GM23338 (cell line): ENCODE results near the gene FAM47E. TPM values are rescaled to one million over a fixed set of nuclear protein-coding genes. Genes with fewer than 3 reads are reported as not detected.

ENCODE experiments used
- ATAC-seq: fragments of 200-7000 bp; cut with Tn5 transposase; 3 replicates; pipeline ENCODE4 v1.9.1; 2020
- DNase-seq: peaks from one replicate; pipeline ENCODE4 v3.0.0-alpha.2; 2015; ENCODE audit warnings: low spot score
- H2AFZ ChIP-seq: fragments of 200-600 bp; sonication (generic); 2 replicates; pipeline ENCODE4 v1.8.0; 2016; ENCODE audit warnings: antibody characterized with exemption, mild to moderate bottlenecking, moderate library complexity
- H3F3A ChIP-seq: fragments of 200-600 bp; sonication (generic); replicated peaks from 2 replicates; pipeline ENCODE4 v1.8.0; 2017; ENCODE audit warnings: antibody characterized with exemption, mixed run types, low read depth
- H3K27ac ChIP-seq: fragments of 200-600 bp; sonication (generic); 2 replicates; pipeline ENCODE4 v1.6.1; 2016; ENCODE audit warnings: low read depth
- H3K27me3 ChIP-seq: fragments of 200-600 bp; sonication (generic); 2 replicates; pipeline ENCODE4 v1.8.0; 2016; ENCODE audit warnings: mild to moderate bottlenecking, mixed run types, moderate library complexity; ENCODE audit not compliant: insufficient read depth
- H3K36me3 ChIP-seq: fragments of 200-600 bp; sonication (generic); 2 replicates; pipeline ENCODE4 v1.8.0; 2016; ENCODE audit warnings: mild to moderate bottlenecking; ENCODE audit not compliant: insufficient read depth
- H3K4me1 ChIP-seq: fragments of 200-600 bp; sonication (generic); 2 replicates; pipeline ENCODE4 v1.8.0; 2016; ENCODE audit warnings: mild to moderate bottlenecking, moderate library complexity; ENCODE audit not compliant: insufficient read depth
- H3K4me2 ChIP-seq: fragments of 200-600 bp; sonication (generic); 2 replicates; pipeline ENCODE4 v1.7.1; 2017; ENCODE audit warnings: mixed run types
- H3K4me3 ChIP-seq: fragments of 200-600 bp; sonication (generic); 2 replicates; pipeline ENCODE4 v1.6.1; 2016; ENCODE audit warnings: mixed run types
- H3K79me2 ChIP-seq: fragments of 200-600 bp; sonication (generic); replicated peaks from 2 replicates; pipeline ENCODE4 v1.8.0; 2017; ENCODE audit warnings: mild to moderate bottlenecking; ENCODE audit not compliant: insufficient read depth
- H3K9me2 ChIP-seq: fragments of 200-600 bp; sonication (generic); 2 replicates; pipeline ENCODE4 v1.8.0; 2017; ENCODE audit not compliant: insufficient read depth
- H4K20me1 ChIP-seq: fragments of 200-600 bp; sonication (generic); replicated peaks from 2 replicates; pipeline ENCODE4 v1.8.0; 2017; ENCODE audit warnings: mild to moderate bottlenecking; ENCODE audit not compliant: insufficient read depth
- H3K27ac Mint-ChIP-seq: 2 replicates; pipeline ENCODE4 v1.8.0; 2020; ENCODE audit warnings: inconsistent platforms, mild to moderate bottlenecking, moderate library complexity, mixed read lengths
- H3K27me3 Mint-ChIP-seq: 3 replicates; pipeline ENCODE4 v1.8.0; 2022; ENCODE audit warnings: low read depth, mild to moderate bottlenecking, moderate library complexity, mixed read lengths, inconsistent platforms; ENCODE audit not compliant: insufficient read depth, poor library complexity
- H3K36me3 Mint-ChIP-seq: 3 replicates; pipeline ENCODE4 v1.8.0; 2021; ENCODE audit warnings: low read depth, mild to moderate bottlenecking, inconsistent platforms, moderate library complexity, mixed read lengths
- H3K4me1 Mint-ChIP-seq: 3 replicates; pipeline ENCODE4 v1.8.0; 2020; ENCODE audit warnings: mild to moderate bottlenecking, inconsistent platforms, mixed read lengths
- H3K4me3 Mint-ChIP-seq: 3 replicates; pipeline ENCODE4 v1.8.0; 2021; ENCODE audit warnings: moderate library complexity, mild to moderate bottlenecking, inconsistent platforms, mixed read lengths
- H3K9me3 Mint-ChIP-seq: 3 replicates; pipeline ENCODE4 v1.8.0; 2020; ENCODE audit warnings: moderate library complexity, mild to moderate bottlenecking, inconsistent platforms, mixed read lengths
- CREB1 ChIP-seq: fragments of 250-450 bp; sonication (Bioruptor Pico); IDR thresholded peaks from 2 replicates; pipeline ENCODE4 v1.5.0; 2020; ENCODE audit warnings: low read depth, mild to moderate bottlenecking, moderate library complexity
- CTCF ChIP-seq, 2 experiments: fragments of 200-600 bp in 1 of 2; sonication (generic) in 1 of 2; conservative IDR thresholded peaks; 2 replicates each; pipeline versions ENCODE4 v1.5.1 to v1.6.1; 2016 to 2017; ENCODE audit warnings: antibody characterized with exemption in 2 of 2, low read depth in 2 of 2, mild to moderate bottlenecking in 2 of 2, moderate library complexity in 1 of 2
- ETS1 ChIP-seq: IDR thresholded peaks from 2 replicates; pipeline ENCODE4 v1.6.1; 2016; ENCODE audit warnings: antibody characterized with exemption
- EZH2 ChIP-seq: fragments of 200-600 bp; sonication (generic); IDR thresholded peaks from one replicate; pipeline ENCODE4 v1.8.0; 2017; ENCODE audit warnings: antibody characterized with exemption, mild to moderate bottlenecking, low read depth; ENCODE audit not compliant: unreplicated experiment
- EZH2phosphoT487 ChIP-seq: fragments of 200-600 bp; sonication (generic); IDR thresholded peaks from one replicate; pipeline ENCODE4 v1.8.1; 2018; ENCODE audit warnings: antibody characterized with exemption; ENCODE audit not compliant: unreplicated experiment
- JUNB ChIP-seq: IDR thresholded peaks from one replicate; pipeline ENCODE4 v1.6.1; 2016; ENCODE audit warnings: antibody characterized with exemption; ENCODE audit not compliant: unreplicated experiment
- NANOG ChIP-seq: IDR thresholded peaks from 2 replicates; pipeline ENCODE4 v1.6.1; 2016; ENCODE audit warnings: antibody characterized with exemption, borderline replicate concordance
- POLR2AphosphoS5 ChIP-seq: IDR thresholded peaks from 2 replicates; pipeline ENCODE4 v1.6.1; 2016; ENCODE audit warnings: antibody characterized with exemption, low read depth
- REST ChIP-seq: IDR thresholded peaks from one replicate; pipeline ENCODE4 v1.6.1; 2018; ENCODE audit warnings: antibody characterized with exemption; ENCODE audit not compliant: unreplicated experiment
- STAT1 ChIP-seq: IDR thresholded peaks from one replicate; pipeline ENCODE4 v1.6.1; 2016; ENCODE audit warnings: antibody characterized with exemption; ENCODE audit not compliant: unreplicated experiment
- ZNF114 ChIP-seq: fragments of 250-450 bp; sonication (Bioruptor Pico); IDR thresholded peaks from 2 replicates; pipeline ENCODE4 v1.5.0; 2020; ENCODE audit warnings: mild to moderate bottlenecking, moderate library complexity
- ZNF331 ChIP-seq: fragments of 250-450 bp; sonication (Bioruptor Pico); IDR thresholded peaks from 2 replicates; pipeline ENCODE4 v1.5.0; 2020; ENCODE audit warnings: low read depth, mild to moderate bottlenecking, moderate library complexity
- ZNF462 ChIP-seq: fragments of 250-450 bp; sonication (Bioruptor Pico); IDR thresholded peaks from 2 replicates; pipeline ENCODE4 v1.5.0; 2020; ENCODE audit warnings: mild to moderate bottlenecking, moderate library complexity
- polyA plus RNA-seq: library from polyadenylated mRNA; unstranded; fragments of >200 nt; fragmentation: Nextera tagmentation; extraction: Ambion mirVana; gene quantifications from 2 replicates; pipeline ENCODE4 v1.2.1, GENCODE V29; 2016
- total RNA-seq: library from RNA; depleted of rRNA; stranded (reverse); fragments of >200 nt; shearing (Covaris generic); gene quantifications from 2 replicates; pipeline ENCODE4 v1.2.3, GENCODE V29; 2014

FAM47E gene
- total and polyA plus RNA-seq, 2 experiments from 2014 or later = 0.66 to 2.3 TPM

- Histone ChIP-seq H3K4me3 (no peak overlapping the region), H3F3A (no peaks in the 10 kb centered on the region), H3K79me2 (peaks cover 50% of the 10 kb centered on the region), H3K36me3 (no peaks in the 10 kb centered on the region), H3K27me3 (no peaks in the 10 kb centered on the region), H3K9me2 (no peaks in the 10 kb centered on the region), H3K4me1 (peaks cover 3% of the 10 kb centered on the region; the same call in 1 of the 2 replicates), H4K20me1 (0 out of 2 replicates have a peak, but pooled peaks cover 11% of the 10 kb centered on the region), H3K4me2 (no peak overlapping the region), H2AFZ (no peak overlapping the region), H3K27ac (no peak overlapping the region)
- TF ChIP-seq JUNB = no peak
- TF ChIP-seq NANOG = no peak
- no peak for TF ChIP-seq CTCF (conservative IDR thresholded peaks at IDR 0.05; ENCODE audit: low read depth in 2 of 2)
- TF ChIP-seq EZH2 = no peak
- TF ChIP-seq EZH2phosphoT487 = no peak
- TF ChIP-seq ZNF331 = no peak
- no peak for TF ChIP-seq ETS1
- no peak for TF ChIP-seq STAT1
- TF ChIP-seq ZNF114 (CRISPR knock-in tag) = no peak
- no peak for TF ChIP-seq REST
- TF ChIP-seq ZNF462 = no peak
- no peak for TF ChIP-seq CREB1
- no peak for TF ChIP-seq POLR2AphosphoS5
- H3K27me3 Mint-ChIP-seq = no peaks in the 10 kb centered on the region
- no peak overlapping the region for H3K27ac Mint-ChIP-seq
- H3K4me3 Mint-ChIP-seq = no peak overlapping the region
- H3K36me3 Mint-ChIP-seq = no peaks in the 10 kb centered on the region
- peaks cover 8% of the 10 kb centered on the region for H3K4me1 Mint-ChIP-seq
- ATAC-seq = no peak
- no peaks in the 10 kb centered on the region for H3K9me3 Mint-ChIP-seq
- DNase-seq = no peak
These were observed 45.1 kb upstream of the FAM47E start for GRCh38 chr4:76206222-76206942.
